GM18520 (cell line): ENCODE results near the gene SYNGR2.
"Not testable (repeated sequence)": the region's sequence is repeated elsewhere in the genome, so short reads cannot be mapped to it uniquely, and the experiment has no call there.

Experiments used
- ATAC-seq: cut with Tn5 transposase; IDR thresholded peaks from one replicate; pipeline ENCODE4 v1.9.1; 2021; ENCODE audit not compliant: unreplicated experiment

Gene SYNGR2

DNA sequence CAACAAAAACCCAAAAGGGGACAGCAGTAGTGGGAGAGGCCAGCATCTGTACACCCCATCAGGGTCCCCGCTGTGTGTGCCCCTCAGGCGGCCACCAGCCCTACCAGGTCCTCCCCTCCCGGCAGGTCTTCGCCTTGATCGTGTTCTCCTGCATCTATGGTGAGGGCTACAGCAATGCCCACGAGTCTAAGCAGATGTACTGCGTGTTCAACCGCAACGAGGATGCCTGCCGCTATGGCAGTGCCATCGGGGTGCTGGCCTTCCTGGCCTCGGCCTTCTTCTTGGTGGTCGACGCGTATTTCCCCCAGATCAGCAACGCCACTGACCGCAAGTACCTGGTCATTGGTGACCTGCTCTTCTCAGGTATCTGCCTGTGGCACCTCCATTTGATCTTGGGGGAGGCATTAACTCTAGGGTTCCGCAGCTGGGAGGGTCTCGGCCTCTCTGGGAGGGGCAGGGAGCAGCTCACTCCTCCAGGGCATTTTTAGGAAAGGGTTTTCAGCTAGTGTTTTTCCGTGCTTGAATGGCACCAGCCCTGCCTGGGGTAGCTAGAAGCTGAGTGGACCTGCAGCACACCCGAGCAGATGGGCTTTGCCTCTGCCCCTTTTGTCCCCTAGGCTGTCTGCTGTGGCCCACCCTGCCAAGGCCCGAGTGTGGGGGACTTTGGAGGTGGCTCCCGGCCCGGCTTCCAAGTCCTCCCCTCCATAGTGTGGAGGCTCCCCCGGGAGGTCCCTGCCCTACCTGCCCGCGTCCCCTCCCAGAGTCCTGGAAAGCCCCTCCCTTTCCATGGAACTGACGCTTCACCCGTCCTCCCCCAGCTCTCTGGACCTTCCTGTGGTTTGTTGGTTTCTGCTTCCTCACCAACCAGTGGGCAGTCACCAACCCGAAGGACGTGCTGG lies 2.6 kb downstream of the SYNGR2 start:
- no peak for ATAC-seq

DNA sequence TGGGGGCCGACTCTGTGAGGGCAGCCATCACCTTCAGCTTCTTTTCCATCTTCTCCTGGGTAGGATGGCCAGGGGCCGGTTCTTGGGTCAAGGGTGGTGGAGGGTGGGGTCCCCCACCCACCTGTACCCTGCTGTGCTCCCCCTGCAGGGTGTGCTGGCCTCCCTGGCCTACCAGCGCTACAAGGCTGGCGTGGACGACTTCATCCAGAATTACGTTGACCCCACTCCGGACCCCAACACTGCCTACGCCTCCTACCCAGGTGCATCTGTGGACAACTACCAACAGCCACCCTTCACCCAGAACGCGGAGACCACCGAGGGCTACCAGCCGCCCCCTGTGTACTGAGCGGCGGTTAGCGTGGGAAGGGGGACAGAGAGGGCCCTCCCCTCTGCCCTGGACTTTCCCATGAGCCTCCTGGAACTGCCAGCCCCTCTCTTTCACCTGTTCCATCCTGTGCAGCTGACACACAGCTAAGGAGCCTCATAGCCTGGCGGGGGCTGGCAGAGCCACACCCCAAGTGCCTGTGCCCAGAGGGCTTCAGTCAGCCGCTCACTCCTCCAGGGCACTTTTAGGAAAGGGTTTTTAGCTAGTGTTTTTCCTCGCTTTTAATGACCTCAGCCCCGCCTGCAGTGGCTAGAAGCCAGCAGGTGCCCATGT lies 3.3 kb downstream of the SYNGR2 start:
- ATAC-seq: not testable (repeated sequence)

DNA sequence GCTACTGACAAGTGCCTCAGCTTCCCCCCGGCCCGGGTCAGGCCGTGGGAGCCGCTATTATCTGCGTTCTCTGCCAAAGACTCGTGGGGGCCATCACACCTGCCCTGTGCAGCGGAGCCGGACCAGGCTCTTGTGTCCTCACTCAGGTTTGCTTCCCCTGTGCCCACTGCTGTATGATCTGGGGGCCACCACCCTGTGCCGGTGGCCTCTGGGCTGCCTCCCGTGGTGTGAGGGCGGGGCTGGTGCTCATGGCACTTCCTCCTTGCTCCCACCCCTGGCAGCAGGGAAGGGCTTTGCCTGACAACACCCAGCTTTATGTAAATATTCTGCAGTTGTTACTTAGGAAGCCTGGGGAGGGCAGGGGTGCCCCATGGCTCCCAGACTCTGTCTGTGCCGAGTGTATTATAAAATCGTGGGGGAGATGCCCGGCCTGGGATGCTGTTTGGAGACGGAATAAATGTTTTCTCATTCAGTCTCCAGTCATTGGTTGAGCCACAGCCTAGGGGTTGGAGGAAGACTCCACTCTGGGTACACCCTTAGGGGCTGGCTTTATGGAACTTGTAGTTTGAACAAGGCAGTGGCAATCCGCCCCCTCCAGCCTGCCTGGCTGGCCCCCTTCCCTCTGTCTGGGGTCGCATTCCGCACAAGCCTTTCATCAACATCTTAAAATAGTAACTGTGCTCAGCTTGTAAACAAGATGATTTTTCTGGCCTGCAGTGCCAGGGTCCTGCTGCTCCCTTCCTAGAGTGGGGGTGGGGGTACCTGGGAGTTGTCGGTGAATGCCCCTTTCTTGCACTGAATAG lies 4.1 kb downstream of the SYNGR2 start:
- ATAC-seq: no peak

DNA sequence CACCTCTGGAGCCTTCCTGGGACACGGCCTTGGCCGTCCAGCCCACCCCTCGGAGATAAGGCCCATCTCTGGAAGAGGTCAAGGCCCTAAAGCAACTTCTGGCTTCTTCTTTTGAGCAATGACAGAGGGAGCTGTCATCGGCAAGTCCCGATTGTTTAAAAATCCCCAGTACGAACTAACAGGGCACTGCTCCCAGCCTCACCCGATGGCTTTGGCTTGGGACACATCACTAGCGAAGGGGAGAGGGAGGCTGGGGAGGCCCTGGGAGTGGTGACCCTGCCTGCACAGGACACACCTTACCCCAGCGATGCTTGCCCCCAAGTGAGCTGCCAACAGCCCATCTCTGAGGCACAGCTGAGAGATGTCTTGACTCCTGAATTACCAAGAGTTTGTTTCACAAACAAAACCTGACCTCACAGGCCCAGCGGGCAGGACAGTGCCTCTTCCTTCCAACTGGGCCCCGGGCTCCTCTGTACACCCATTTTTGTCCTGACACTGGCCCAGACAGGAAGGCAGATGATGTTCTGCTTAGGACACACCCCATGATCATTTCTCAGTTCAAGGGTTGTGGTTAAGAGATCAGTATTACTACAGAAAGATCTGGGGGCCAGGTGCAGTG lies 4.8 kb downstream of the SYNGR2 start:
- ATAC-seq: no peak

DNA sequence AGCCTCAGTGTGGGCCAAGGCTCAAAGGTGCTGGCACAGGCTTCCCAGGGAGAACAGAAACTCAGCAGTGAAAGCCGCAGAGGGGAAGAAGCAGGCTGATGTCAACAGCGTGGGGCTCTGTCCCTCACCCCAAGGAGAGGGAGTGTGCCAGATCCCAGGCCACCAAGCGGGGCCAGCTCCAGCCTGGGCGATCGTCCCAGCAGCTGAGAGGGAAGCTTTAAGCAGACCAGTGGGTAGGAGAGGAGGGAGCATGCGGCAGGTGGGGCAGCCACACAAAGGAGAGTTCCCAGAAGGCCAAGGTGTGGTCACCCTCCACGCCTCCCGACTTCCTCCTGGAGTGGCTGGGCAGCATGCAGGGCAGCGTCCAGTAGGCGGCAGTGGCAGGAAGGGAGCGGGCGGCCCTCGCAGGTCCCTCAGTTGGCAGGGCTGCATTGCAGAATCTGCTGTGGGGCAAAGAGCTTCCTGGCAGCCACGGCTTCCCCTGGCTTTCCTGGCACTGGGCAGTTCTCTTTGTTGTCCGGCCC lies 6.0 kb downstream of the SYNGR2 start:
- no peak for ATAC-seq

DNA sequence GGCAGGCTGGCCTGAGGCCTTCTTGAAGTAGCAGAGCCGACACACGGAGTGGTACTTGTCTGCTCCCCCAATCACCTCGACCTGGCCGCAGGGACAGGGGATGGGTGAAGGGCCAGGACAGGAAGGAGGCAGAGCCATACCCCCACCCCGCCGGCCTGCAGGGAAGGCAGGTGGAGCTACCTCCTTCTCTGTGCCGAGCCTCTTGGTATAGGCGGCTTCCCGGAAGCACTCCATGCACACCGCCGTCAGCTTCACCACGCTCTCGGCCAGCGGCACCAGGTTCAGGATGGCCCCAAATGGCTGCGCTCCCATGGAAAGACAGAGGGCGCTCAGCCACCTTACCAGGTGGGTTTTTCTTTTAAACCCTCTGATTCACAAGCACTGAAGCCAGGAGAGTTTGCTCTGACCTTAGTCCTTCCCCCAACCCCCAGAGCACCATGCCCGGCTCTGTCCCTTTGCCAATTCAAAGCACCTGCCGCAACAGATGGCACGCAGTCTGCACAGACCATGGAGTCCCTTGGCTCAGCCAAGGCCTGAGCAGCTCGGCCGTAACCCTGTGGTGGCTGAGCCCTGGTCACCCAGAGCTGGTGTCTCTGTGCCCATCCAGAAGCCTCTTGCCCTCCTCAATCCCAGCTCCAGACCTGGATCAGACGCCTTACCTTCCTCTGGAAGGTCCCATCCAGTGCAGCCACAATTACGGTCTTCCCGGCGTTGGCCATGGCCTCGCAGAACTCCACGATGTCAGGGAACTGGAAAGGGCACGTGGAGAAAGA lies 6.7 kb downstream of the SYNGR2 start:
- ATAC-seq: no peak

DNA sequence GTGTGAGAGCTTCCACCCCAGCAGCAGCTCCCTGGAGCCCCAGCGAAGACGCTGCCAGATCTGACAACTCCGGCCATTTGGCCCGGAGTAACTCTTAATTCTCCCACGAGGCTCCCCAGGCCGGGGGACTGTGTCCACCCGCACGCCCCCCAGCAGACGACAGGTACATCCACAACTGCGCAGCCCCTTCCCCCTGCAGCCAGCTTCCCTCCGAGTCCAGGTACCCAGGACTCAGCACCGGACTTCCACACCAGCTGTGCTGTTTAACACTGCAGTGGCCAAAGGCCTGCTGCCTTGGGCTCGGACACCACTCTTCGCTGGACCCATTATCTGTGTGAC lies 7.2 kb downstream of the SYNGR2 start:
- no peak for ATAC-seq

DNA sequence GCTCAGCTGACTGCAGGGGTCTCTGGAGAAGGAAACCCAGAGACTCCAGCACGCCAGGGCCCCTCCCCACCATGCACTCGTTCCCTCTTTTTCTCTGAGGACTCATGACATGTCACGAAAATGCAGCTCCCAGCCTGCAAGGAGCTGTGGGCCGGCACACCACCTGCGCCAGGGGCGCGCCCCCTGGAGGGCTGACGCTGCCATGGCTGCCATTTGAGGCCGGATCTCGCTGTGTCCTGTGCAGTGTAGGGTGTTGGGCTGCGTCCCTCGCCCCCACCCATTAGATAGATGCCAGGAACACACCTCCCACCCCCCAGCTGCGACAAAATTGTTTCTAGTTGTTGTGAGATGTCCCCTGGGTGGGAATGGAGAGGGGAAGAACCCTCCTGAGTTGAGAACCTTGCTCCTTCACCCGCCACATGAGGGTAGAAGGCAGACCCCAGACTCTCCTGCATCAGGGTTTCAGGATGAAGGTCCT lies 8.2 kb downstream of the SYNGR2 start:
- no peak for ATAC-seq

DNA sequence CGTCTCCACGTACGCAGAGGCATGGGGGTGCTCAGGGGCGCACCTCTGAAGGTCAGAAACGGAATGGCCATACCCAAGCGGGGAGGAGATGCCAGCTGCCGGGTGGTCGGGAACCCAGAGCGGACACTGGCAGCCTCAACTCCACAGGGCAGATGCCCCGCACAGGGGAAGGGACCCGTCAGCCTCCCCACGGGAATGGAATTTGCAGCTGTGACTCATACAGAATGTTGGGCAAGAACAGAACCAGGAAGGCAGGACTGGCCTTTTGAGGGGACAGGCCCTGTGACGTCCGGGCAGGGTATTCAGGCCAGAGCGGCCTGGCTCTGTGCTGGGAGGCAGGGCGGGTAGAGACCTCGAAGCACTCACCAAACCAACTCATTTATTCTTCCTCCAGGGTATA lies 11.0 kb downstream of the SYNGR2 start:
- no peak for ATAC-seq

DNA sequence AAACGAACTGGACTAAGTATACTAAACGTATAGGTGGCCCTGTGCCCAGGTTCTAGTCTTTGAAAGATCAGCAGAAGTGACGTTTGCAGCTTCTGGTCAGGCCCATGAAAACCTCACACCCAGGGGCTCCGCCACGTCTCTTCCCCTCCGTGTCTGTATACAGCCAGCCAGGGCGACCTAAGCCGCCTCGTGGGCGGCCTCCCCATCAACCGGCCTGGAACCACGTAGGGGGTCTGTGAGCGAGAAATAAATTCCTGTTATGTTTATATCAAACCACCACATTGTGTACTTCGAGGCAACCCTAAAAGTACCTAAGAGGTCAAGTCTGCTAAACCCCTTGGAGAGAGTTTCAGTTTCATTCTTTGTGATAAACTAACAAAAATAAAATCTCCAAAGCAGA lies 11.7 kb downstream of the SYNGR2 start:
- no peak for ATAC-seq

DNA sequence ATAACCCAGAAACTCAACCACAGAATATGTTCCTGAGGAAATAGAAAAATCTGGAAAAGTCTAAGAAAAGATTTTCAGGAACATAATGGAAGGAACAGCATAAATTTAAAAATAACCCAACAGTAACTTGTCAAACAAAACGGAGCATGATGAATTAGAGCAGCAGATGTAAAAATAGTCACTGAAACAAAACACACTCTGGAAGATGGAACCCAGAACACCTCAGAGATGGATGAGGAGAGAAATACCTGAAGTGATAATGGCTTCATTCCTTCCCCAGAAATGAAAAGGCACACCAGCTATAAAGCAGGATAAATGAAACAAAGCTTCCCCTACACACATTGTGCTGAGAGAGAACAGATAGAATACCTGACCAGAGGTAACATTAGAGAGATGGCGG lies 12.1 kb downstream of the SYNGR2 start:
- ATAC-seq: no peak

DNA sequence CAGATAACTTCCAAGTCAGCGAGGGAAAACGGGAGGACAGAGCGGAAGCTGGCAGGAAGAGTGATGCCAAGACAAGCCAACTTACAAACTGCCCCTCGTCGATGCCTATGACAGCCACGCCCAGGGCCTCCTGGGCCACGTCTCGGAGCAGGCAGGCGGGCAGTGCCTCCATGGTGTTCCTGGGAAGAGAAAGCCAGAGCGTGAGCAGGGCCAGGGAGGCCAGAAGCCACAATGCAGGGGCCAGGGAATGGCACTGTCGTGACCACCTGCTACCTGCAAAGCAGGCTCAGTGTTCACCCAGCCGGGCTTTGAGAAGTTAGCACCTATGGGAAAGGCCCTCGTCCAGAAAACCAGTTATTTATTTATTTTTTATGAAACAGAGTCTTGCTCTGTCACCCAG lies 14.1 kb downstream of the SYNGR2 start:
- ATAC-seq: no peak

DNA sequence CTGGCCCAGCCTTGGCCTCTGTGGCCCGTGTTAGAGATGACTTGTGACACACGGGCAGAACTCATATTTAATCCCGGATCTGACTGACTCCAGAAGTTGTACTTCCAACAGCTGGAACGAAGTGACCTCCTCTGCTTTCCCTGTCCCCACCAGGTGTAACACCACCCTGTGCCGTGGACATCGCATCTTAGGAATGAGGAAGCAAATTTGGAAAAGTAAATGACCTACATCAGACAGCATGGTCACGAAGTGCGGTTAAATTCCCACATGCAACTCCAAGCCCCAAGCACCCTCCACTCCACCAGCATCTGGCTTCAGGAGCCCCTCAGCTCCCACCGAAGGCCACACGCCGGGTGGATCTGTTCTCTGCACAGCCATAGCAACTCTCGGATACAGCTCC lies 15.5 kb downstream of the SYNGR2 start:
- no peak for ATAC-seq

DNA sequence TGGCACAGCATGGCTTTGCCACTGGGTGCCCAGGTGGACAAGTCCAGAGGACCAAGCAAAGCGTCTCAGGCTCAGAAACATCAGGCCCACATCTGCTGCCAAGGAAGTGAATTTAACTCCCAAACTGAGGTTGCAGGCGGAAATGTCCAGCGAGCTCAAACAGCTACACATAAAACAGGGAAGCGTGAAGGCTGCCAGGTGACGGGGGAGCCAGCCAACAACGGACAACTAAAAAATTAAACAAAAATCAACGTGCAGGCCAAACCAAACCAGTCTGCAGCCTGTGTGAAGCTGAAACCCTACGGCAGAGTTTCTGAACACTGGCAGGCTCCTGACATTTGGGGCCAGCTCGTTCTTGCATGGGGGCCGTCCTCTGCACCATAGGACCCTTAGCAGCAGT lies 16.0 kb downstream of the SYNGR2 start:
- ATAC-seq: no peak

DNA sequence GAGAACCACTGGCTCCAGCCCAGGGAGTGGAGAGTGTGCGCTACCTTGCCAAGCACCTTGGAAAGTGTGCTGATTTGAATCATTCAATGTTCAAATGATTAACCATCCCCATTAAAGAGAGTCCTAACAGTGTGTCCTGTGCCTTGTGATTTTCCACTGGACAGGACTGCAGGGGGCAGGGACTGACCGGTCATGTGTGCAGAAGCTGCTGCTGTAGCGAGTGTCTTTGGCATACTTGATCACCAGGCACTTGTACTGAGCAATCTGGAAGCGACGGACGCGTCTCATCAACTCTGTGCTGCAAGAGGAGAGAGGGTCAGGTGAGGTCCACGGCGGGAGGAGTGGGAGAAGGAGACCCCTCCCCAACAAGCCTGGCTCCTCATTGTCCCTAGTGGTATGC lies 16.5 kb downstream of the SYNGR2 start:
- no peak for ATAC-seq

DNA sequence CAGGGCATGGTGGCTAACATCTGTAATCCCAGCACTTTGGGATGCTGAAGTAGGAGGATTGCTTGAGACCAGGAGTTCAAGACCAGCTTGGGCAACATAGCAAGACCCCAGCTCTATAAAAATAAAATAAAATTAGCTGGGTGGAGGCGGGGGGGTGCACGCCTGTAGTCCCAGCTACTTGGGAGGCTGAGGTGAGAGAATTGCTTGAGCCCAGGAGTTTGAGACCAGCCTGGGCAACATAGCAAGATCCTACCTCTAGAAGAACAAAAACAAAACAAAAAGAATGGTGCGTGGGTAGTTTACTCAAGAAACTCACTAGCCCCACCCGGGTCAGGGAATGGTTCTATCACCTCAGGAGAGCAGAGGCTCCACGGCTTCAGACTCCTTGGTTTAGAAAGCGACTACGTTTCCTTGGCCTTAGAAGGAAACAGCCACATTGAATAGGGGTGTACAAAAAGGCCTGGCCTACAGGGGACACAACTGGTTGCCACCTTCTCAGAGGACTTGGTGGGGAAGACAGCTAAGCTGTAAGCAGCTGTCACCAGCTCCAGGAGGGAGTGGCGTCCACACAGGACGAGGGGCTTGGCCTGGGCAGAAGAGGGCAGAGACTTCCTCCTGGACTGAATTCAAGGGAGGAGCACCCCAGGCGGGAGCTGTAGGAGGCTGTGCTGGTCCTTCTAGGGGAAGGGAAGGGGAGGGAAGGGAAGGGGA lies 17.8 kb downstream of the SYNGR2 start:
- no peak for ATAC-seq

DNA sequence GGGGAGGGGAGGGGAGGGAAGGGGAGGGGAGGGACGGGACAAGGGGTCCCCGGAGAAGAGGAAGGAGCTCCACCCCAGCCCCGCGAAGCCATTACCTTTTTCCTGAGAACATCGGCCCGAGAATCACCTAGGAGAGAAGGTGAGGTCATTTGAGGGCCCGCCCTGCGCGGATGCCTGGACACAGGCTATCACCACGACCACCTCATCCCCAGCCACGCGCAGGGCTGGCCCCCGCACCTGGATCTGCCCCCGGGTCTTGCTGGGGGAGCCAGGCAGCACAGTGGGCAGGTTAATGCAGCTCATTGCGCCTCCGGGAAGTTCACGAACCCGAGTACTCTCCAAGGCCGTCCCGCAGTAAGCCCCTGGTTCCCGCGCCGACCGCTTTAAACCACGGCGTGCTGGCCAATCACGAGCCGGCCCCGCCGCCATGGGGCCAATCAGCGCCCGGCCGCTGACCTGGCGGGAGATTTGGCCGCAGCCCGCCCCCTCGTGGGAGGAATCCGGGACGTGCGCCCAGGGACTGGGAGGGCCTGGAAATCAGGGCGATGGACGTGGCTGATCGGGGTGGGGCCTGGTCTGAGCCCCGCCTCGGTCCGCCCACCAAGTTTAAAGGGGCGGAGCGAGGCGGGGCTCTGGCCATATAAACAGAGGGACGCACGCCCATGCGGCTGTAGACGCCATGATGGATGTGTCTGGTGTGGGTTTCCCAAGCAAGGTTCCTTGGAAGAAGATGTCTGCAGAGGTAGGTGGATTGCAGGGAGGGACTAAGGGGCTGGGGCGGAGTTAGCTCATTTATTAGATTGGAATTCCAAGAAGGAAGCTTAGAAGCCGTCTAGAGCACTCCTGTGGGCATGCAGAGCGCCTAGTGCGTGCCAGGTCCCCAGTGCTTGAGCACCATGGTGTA lies 18.6 kb downstream of the SYNGR2 start, which contains the start of the genes AFMID and TK1:
Gene AFMID, plus strand, starts transcription at position 671 of the 904 bp plus-strand sequence. Its CDS starts 9 bp downstream, at position 680.
Gene TK1, minus strand, starts transcription at position 361 of the 904 bp plus-strand sequence. Its CDS starts 58 bp downstream, at position 303.
- ATAC-seq: peak; percentile 82

DNA sequence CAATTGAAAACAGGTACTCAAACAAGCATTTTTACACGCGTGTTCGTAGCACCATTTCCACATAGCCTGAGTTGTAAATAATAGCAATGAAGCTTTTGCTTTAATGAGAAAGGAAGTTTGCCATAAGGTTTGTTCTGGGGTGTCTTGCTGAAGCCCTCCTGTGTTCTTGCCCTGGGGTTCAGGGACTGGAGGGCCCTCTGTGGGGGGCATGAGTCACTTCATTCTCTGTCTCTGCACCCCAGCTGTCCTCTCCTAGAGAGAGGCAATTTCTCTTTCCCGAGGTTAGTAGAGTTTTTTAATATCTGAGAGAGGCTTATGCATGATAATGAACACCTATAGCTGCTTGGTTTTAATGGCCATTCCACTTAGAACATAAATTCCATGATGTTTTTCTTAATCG lies 28.3 kb downstream of the SYNGR2 start:
- no peak for ATAC-seq
